HepG2 (cell line): ENCODE results near the gene GATA1. TPM values are rescaled to one million over a fixed set of nuclear protein-coding genes. Genes with fewer than 3 reads are reported as not detected.

ENCODE experiments used
- ATAC-seq: fragments of 200-7000 bp; cut with Tn5 transposase; 3 replicates; pipeline ENCODE4 v1.9.1; 2020; ENCODE audit warnings: mild to moderate bottlenecking, moderate library complexity
- BruUV-seq: library from RNA; stranded (reverse); fragments of 400-500 nt; replicated peaks from 2 replicates; lab custom pipeline; 2021; lab: Mats Ljungman, UMichigan
- CTCF ChIA-PET: fragments of 300-600 bp; formaldehyde crosslinking; extraction: SDS; loops from one replicate; lab custom pipeline; 2021; ENCODE audit warnings: low total read pairs, inconsistent platforms, low intra/inter-chr PET ratio; lab: Yijun Ruan, JAX
- POLR2A ChIA-PET: fragments of 350-600 bp; sonication (Branson Sonifier 250); formaldehyde crosslinking; loops from one replicate; lab custom pipeline; 2020; ENCODE audit warnings: antibody characterized with exemption, inconsistent platforms; lab: Yijun Ruan, JAX
- DNase-seq: peaks from one replicate; pipeline ENCODE4 v3.0.0-alpha.2; 2015; ENCODE audit warnings: low spot score
- FAIRE-seq: peaks from 3 replicates; lab custom pipeline; 2011; peaks lifted over from hg19 to GRCh38; lab: Jason Lieb, UNC
- H2AFZ ChIP-seq: one replicate; pipeline ENCODE4 v1.6.1; 2011; ENCODE audit warnings: low read length, inconsistent platforms
- H3K27ac ChIP-seq: fragments of 300-600 bp; 3 replicates; pipeline ENCODE4 v1.8.0; 2011; ENCODE audit warnings: mixed run types, mild to moderate bottlenecking, mixed read lengths, low read length, inconsistent platforms; ENCODE audit not compliant: insufficient read depth; ENCODE audit errors: extremely low read length
- H3K27me3 ChIP-seq, 2 experiments: fragments of 200-600 bp in 1 of 2; 2 replicates in 1 of 2; 3 replicates in 1 of 2; pipeline versions ENCODE4 v1.6.0 to v1.8.0; 2011; ENCODE audit warnings: low read length in 2 of 2, mild to moderate bottlenecking in 2 of 2, moderate library complexity in 2 of 2, inconsistent platforms in 1 of 2; ENCODE audit not compliant: insufficient read depth in 2 of 2, control insufficient read depth in 1 of 2
- H3K36me3 ChIP-seq, 2 experiments: fragments of 200-600 bp in 1 of 2; replicated peaks in 1 of 2; 2 replicates in 1 of 2; 3 replicates in 1 of 2; pipeline versions ENCODE4 v1.5.1 to v1.8.0; 2011; ENCODE audit warnings: low read length in 2 of 2, inconsistent platforms in 1 of 2; ENCODE audit not compliant: insufficient read depth in 2 of 2, control insufficient read depth in 1 of 2
- H3K4me1 ChIP-seq: 2 replicates; pipeline ENCODE4 v1.5.1; 2012; ENCODE audit warnings: low read length, inconsistent platforms; ENCODE audit not compliant: insufficient read depth
- H3K4me2 ChIP-seq: 2 replicates; pipeline ENCODE4 v1.6.0; 2011; ENCODE audit warnings: low read depth, low read length, inconsistent platforms
- H3K4me3 ChIP-seq, 3 experiments: fragments of 200-600 bp in 1 of 3; sonication (generic), shearing (Covaris generic) in 1 of 3; replicated peaks in 1 of 3; 2 replicates each; pipeline ENCODE4 v1.5.1; 2011 to 2016; ENCODE audit warnings: low read length in 3 of 3, inconsistent platforms in 2 of 3, low read depth in 2 of 3, mild to moderate bottlenecking in 2 of 3, control low read depth in 1 of 3, mixed read lengths in 1 of 3; ENCODE audit not compliant: insufficient read depth in 1 of 3
- H3K79me2 ChIP-seq: one replicate; pipeline ENCODE4 v1.6.1; 2011; ENCODE audit warnings: low read length, inconsistent platforms; ENCODE audit not compliant: insufficient read depth
- H3K9ac ChIP-seq: 2 replicates; pipeline ENCODE4 v1.6.0; 2011; ENCODE audit warnings: mild to moderate bottlenecking, low read depth, low read length, inconsistent platforms; ENCODE audit not compliant: insufficient read depth
- H3K9me3 ChIP-seq: 2 replicates; pipeline ENCODE4 v1.5.1; 2012; ENCODE audit warnings: mild to moderate bottlenecking, low read length
- H4K20me1 ChIP-seq: 2 replicates; pipeline ENCODE4 v1.6.0; 2011; ENCODE audit warnings: inconsistent platforms, mild to moderate bottlenecking, low read length, moderate library complexity; ENCODE audit not compliant: insufficient read depth
- SP5 ChIP-seq: IDR thresholded peaks from 2 replicates; pipeline ENCODE4 v1.6.1; 2016; ENCODE audit warnings: low read depth, borderline replicate concordance
- SPEN ChIP-seq: sonication (generic); formaldehyde crosslinking; IDR thresholded peaks from 2 replicates; pipeline ENCODE4 v1.5.1; 2020; ENCODE audit warnings: low read depth, mild to moderate bottlenecking, missing genetic modification reagents
- USF2 ChIP-seq, 2 experiments: sonication (generic) in 1 of 2; formaldehyde crosslinking in 1 of 2; IDR thresholded peaks; 2 replicates each; pipeline versions ENCODE4 v1.5.1 to v1.6.1; 2011 to 2020; ENCODE audit warnings: borderline replicate concordance in 1 of 2, low read depth in 1 of 2, low read length in 1 of 2, mild to moderate bottlenecking in 1 of 2, missing genetic modification reagents in 1 of 2, moderate library complexity in 1 of 2
- ZC3H13 ChIP-seq: sonication (generic); formaldehyde crosslinking; IDR thresholded peaks from 2 replicates; pipeline ENCODE4 v1.8.1; 2023; ENCODE audit warnings: mild to moderate bottlenecking, missing genetic modification reagents, moderate library complexity
- ZNF232 ChIP-seq: sonication (generic); formaldehyde crosslinking; IDR thresholded peaks from 2 replicates; pipeline ENCODE4 v1.4.0; 2020; ENCODE audit warnings: missing genetic modification reagents, borderline replicate concordance
- ZNF354B ChIP-seq: sonication (generic); formaldehyde crosslinking; IDR thresholded peaks from 2 replicates; pipeline ENCODE4 v1.8.0; 2022; ENCODE audit warnings: mild to moderate bottlenecking, missing genetic modification reagents
- ZNF747 ChIP-seq: sonication (generic); formaldehyde crosslinking; IDR thresholded peaks from 2 replicates; pipeline ENCODE4 v1.8.1; 2023; ENCODE audit warnings: missing genetic modification reagents, mild to moderate bottlenecking, borderline replicate concordance
- WGBS: methylation state at CpG from one replicate; pipeline ENCODE4 v1.1.6; 2017; ENCODE audit warnings: low lambda C conversion rate; 5-methylcytosine and 5-hydroxymethylcytosine counted together
- in situ Hi-C: cut with HindIII; loops from 2 replicates; pipeline ENCODE4 v1.10.0; 2017; ENCODE audit warnings: low pct_unique_long_range_greater_than_20kb; ENCODE audit not compliant: extremely low pct_ligation_motif_present
- intact Hi-C: fragments of 100-400 bp; cut with micrococcal nuclease; formaldehyde crosslinking; loops from one replicate; pipeline ENCODE4 v1.10.0; 2022; ENCODE audit not compliant: unreplicated experiment
- polyA plus RNA-seq, 8 experiments: library from polyadenylated mRNA; depleted of rRNA in 3 of 8; stranded (reverse) in 7 of 8; unstranded in 1 of 8; fragments of >200 nt; fragmentation: Illumina TruSeq in 4 of 8; extraction: Trizol in 4 of 8; gene quantifications; 2 replicates each; pipeline versions ENCODE4 v1.2.1 to v1.2.3, GENCODE V29; 2011 to 2016; ENCODE audit warnings: low read depth in 4 of 8, missing spikeins in 1 of 8, mixed read lengths in 1 of 8; ENCODE audit not compliant: insufficient read depth in 1 of 8
- total RNA-seq, 5 experiments: library from RNA; depleted of rRNA; stranded (reverse); fragments of >200 nt; fragmentation: Illumina TruSeq; extraction: Trizol; gene quantifications; 2 replicates each; pipeline ENCODE4 v1.2.3, GENCODE V29; 2016; ENCODE audit warnings: low read depth in 1 of 5
- TF ChIP-seq, protein P1 (sequence below): sonication (generic); formaldehyde crosslinking; IDR thresholded peaks from 2 replicates; pipeline ENCODE4 v1.5.0; 2020; ENCODE audit warnings: mild to moderate bottlenecking, missing genetic modification reagents, borderline replicate concordance
- TF ChIP-seq, protein P2 (sequence below): sonication (generic); formaldehyde crosslinking; IDR thresholded peaks from 2 replicates; pipeline ENCODE4 v1.4.0; 2020; ENCODE audit warnings: missing genetic modification reagents

The GATA1 gene
- total and polyA plus RNA-seq, 2 of the 13 experiments (the other 11 are each of a cell fraction or from before 2014, with no cell fraction given): 0.13 TPM; not detected in 1

DNA sequence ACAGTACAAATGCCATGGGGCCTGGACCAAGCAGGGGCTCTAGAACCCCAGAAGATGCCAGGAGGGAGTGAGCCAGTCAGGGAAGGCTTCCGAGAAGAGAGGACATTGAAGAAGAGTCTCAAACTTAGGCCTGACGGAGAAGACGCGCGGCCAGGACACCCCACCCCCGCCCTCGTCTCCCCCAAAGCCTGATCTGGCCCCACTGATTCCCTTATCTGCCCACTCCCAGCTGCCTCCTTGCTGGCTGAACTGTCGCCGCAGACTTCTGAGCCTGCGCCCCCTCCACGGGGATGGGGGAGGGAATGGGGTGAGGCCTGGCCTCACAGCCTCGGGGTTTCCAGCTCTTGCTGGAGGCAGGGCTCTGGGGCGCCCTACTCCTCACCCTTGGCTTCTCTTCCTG lies 3.6 kb upstream of the GATA1 start (continued):
- TF ChIP-seq, protein P1, sequence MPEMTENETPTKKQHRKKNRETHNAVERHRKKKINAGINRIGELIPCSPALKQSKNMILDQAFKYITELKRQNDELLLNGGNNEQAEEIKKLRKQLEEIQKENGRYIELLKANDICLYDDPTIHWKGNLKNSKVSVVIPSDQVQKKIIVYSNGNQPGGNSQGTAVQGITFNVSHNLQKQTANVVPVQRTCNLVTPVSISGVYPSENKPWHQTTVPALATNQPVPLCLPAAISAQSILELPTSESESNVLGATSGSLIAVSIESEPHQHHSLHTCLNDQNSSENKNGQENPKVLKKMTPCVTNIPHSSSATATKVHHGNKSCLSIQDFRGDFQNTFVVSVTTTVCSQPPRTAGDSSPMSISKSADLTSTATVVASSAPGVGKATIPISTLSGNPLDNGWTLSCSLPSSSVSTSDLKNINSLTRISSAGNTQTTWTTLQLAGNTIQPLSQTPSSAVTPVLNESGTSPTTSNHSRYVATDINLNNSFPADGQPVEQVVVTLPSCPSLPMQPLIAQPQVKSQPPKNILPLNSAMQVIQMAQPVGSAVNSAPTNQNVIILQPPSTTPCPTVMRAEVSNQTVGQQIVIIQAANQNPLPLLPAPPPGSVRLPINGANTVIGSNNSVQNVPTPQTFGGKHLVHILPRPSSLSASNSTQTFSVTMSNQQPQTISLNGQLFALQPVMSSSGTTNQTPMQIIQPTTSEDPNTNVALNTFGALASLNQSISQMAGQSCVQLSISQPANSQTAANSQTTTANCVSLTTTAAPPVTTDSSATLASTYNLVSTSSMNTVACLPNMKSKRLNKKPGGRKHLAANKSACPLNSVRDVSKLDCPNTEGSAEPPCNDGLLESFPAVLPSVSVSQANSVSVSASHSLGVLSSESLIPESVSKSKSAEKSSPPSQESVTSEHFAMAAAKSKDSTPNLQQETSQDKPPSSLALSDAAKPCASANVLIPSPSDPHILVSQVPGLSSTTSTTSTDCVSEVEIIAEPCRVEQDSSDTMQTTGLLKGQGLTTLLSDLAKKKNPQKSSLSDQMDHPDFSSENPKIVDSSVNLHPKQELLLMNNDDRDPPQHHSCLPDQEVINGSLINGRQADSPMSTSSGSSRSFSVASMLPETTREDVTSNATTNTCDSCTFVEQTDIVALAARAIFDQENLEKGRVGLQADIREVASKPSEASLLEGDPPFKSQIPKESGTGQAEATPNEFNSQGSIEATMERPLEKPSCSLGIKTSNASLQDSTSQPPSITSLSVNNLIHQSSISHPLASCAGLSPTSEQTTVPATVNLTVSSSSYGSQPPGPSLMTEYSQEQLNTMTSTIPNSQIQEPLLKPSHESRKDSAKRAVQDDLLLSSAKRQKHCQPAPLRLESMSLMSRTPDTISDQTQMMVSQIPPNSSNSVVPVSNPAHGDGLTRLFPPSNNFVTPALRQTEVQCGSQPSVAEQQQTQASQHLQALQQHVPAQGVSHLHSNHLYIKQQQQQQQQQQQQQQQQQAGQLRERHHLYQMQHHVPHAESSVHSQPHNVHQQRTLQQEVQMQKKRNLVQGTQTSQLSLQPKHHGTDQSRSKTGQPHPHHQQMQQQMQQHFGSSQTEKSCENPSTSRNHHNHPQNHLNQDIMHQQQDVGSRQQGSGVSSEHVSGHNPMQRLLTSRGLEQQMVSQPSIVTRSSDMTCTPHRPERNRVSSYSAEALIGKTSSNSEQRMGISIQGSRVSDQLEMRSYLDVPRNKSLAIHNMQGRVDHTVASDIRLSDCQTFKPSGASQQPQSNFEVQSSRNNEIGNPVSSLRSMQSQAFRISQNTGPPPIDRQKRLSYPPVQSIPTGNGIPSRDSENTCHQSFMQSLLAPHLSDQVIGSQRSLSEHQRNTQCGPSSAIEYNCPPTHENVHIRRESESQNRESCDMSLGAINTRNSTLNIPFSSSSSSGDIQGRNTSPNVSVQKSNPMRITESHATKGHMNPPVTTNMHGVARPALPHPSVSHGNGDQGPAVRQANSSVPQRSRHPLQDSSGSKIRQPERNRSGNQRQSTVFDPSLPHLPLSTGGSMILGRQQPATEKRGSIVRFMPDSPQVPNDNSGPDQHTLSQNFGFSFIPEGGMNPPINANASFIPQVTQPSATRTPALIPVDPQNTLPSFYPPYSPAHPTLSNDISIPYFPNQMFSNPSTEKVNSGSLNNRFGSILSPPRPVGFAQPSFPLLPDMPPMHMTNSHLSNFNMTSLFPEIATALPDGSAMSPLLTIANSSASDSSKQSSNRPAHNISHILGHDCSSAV: no peak

- Histone ChIP-seq H3K27ac (no peak overlapping the region), H3K79me2 (no peaks in the 10 kb centered on the region), H2AFZ (no peak overlapping the region), H4K20me1 (no peaks in the 10 kb centered on the region), H3K36me3 (no peaks in the 10 kb centered on the region), H3K9ac (no peak overlapping the region), H3K4me2 (no peak overlapping the region), H3K9me3 (no peaks in the 10 kb centered on the region), H3K4me1 (no peaks in the 10 kb centered on the region), H3K4me3 (no peak overlapping the region), H3K27me3 (no peaks in the 10 kb centered on the region; a peak in 1 of 5 replicates)
- WGBS: 8% methylated on average over 2 of the region's 3 CpGs
- FAIRE-seq (no peak), DNase-seq (no peak), ATAC-seq (no peak)
- intact Hi-C loops: no loop called here
- no TSS peak for BruUV-seq
- ChIA-PET CTCF (no interaction called here), POLR2A (no interaction called here)
- in situ Hi-C loops: no loop called here
- TF ChIP-seq ZNF354B (CRISPR knock-in tag) (no peak), USF2 (IDR thresholded peaks at IDR 0.05; ENCODE audit: low read depth, low read length) (no peak), USF2 (CRISPR knock-in tag; IDR thresholded peaks at IDR 0.05; ENCODE audit: borderline replicate concordance) (no peak), SP5 (CRISPR knock-in tag) (no peak), SPEN (CRISPR knock-in tag) (no peak), ZC3H13 (CRISPR knock-in tag) (no peak), ZNF747 (CRISPR knock-in tag) (no peak), ZNF232 (no peak)
- TF ChIP-seq, protein P2, sequence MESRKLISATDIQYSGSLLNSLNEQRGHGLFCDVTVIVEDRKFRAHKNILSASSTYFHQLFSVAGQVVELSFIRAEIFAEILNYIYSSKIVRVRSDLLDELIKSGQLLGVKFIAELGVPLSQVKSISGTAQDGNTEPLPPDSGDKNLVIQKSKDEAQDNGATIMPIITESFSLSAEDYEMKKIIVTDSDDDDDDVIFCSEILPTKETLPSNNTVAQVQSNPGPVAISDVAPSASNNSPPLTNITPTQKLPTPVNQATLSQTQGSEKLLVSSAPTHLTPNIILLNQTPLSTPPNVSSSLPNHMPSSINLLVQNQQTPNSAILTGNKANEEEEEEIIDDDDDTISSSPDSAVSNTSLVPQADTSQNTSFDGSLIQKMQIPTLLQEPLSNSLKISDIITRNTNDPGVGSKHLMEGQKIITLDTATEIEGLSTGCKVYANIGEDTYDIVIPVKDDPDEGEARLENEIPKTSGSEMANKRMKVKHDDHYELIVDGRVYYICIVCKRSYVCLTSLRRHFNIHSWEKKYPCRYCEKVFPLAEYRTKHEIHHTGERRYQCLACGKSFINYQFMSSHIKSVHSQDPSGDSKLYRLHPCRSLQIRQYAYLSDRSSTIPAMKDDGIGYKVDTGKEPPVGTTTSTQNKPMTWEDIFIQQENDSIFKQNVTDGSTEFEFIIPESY (CRISPR knock-in tag): no peak
These were observed 1.7 kb upstream of the GATA1 start for GRCh38 chrX:48784726-48785125.
